WTC11 (cell line): ENCODE data around the gene BLOC1S3. TPM values are rescaled to one million over a fixed set of nuclear protein-coding genes. Genes with fewer than 3 reads are reported as not detected.

Experiments used
- ATAC-seq: fragments of 200-7000 bp; cut with Tn5 transposase; 2 replicates; pipeline ENCODE4 v1.10.0; 2021; ENCODE audit warnings: mild to moderate bottlenecking, moderate library complexity
- CTCF ChIA-PET: fragments of 300-600 bp; sonication (Branson Sonifier 250); formaldehyde crosslinking; loops from one replicate; lab custom pipeline; 2021; ENCODE audit warnings: antibody characterized with exemption; lab: Charles Lee
- POLR2A ChIA-PET: fragments of 350-600 bp; sonication (Branson Sonifier 250); formaldehyde crosslinking; loops from one replicate; lab custom pipeline; 2021; ENCODE audit warnings: antibody characterized with exemption; lab: Charles Lee
- DNase-seq: peaks from one replicate; pipeline ENCODE4 v3.0.0; 2021; ENCODE audit warnings: low spot score
- H3K27ac Mint-ChIP-seq: 2 replicates; pipeline ENCODE4 v1.8.0; 2021; ENCODE audit warnings: mixed read lengths
- H3K27me3 Mint-ChIP-seq: 2 replicates; pipeline ENCODE4 v1.8.0; 2021; ENCODE audit warnings: low read depth, mild to moderate bottlenecking, moderate library complexity, mixed read lengths
- H3K36me3 Mint-ChIP-seq: 2 replicates; pipeline ENCODE4 v1.8.0; 2021; ENCODE audit warnings: mixed read lengths
- H3K4me1 Mint-ChIP-seq: 2 replicates; pipeline ENCODE4 v1.8.0; 2022; ENCODE audit warnings: mixed read lengths
- H3K4me3 Mint-ChIP-seq: 2 replicates; pipeline ENCODE4 v1.8.0; 2021; ENCODE audit warnings: mild to moderate bottlenecking, moderate library complexity, mixed read lengths
- H3K9me3 Mint-ChIP-seq: 2 replicates; pipeline ENCODE4 v1.8.0; 2021; ENCODE audit warnings: mixed read lengths
- ELF4 ChIP-seq: sonication (generic); formaldehyde crosslinking; IDR thresholded peaks from 2 replicates; pipeline ENCODE4 v1.8.1; 2022; ENCODE audit warnings: low read depth, mild to moderate bottlenecking, moderate library complexity, missing genetic modification reagents
- FOXK1 ChIP-seq: sonication (generic); formaldehyde crosslinking; IDR thresholded peaks from 2 replicates; pipeline ENCODE4 v1.8.0; 2022; ENCODE audit warnings: mild to moderate bottlenecking, moderate library complexity, missing genetic modification reagents
- GABPB1 ChIP-seq: sonication (generic); formaldehyde crosslinking; IDR thresholded peaks from 2 replicates; pipeline ENCODE4 v1.8.1; 2023; ENCODE audit warnings: mild to moderate bottlenecking, missing genetic modification reagents
- JAZF1 ChIP-seq: fragments of 250-450 bp; sonication (Bioruptor Pico); IDR thresholded peaks from 2 replicates; pipeline ENCODE4 v1.9.0; 2021; ENCODE audit warnings: moderate library complexity, mild to moderate bottlenecking, inconsistent platforms
- KAT7 ChIP-seq: sonication (generic); formaldehyde crosslinking; IDR thresholded peaks from 2 replicates; pipeline ENCODE4 v1.8.1; 2023; ENCODE audit warnings: missing genetic modification reagents, mild to moderate bottlenecking, borderline replicate concordance
- MXD4 ChIP-seq: fragments of 250-450 bp; sonication (Bioruptor Pico); IDR thresholded peaks from 2 replicates; pipeline ENCODE4 v1.8.0; 2021; ENCODE audit warnings: mild to moderate bottlenecking, moderate library complexity, borderline replicate concordance
- OVOL2 ChIP-seq: fragments of 250-450 bp; sonication (Bioruptor Pico); IDR thresholded peaks from 2 replicates; pipeline ENCODE4 v1.9.0; 2021; ENCODE audit warnings: mild to moderate bottlenecking, borderline replicate concordance
- PRRX2 ChIP-seq: fragments of 250-450 bp; sonication (Bioruptor Pico); IDR thresholded peaks from 2 replicates; pipeline ENCODE4 v1.8.0; 2021; ENCODE audit warnings: mild to moderate bottlenecking
- RELA ChIP-seq: sonication (generic); formaldehyde crosslinking; IDR thresholded peaks from 2 replicates; pipeline ENCODE4 v1.8.1; 2022; ENCODE audit warnings: missing genetic modification reagents, mild to moderate bottlenecking, borderline replicate concordance
- SP1 ChIP-seq: sonication (generic); formaldehyde crosslinking; conservative IDR thresholded peaks from 2 replicates; pipeline ENCODE4 v1.8.1; 2022; ENCODE audit warnings: missing genetic modification reagents
- TCF7 ChIP-seq: sonication (generic); formaldehyde crosslinking; IDR thresholded peaks from 2 replicates; pipeline ENCODE4 v1.8.0; 2022; ENCODE audit warnings: mild to moderate bottlenecking, low read depth, missing genetic modification reagents, moderate library complexity
- ZNF121 ChIP-seq: sonication (generic); formaldehyde crosslinking; IDR thresholded peaks from 2 replicates; pipeline ENCODE4 v1.8.0; 2023; ENCODE audit warnings: missing genetic modification reagents
- total RNA-seq: library from RNA; stranded (reverse); gene quantifications from 3 replicates; pipeline ENCODE4 v1.2.3, GENCODE V29; 2021
- TF ChIP-seq, protein P1 (sequence below): sonication (generic); formaldehyde crosslinking; IDR thresholded peaks from 2 replicates; pipeline ENCODE4 v1.8.0; 2022; ENCODE audit warnings: mild to moderate bottlenecking, missing genetic modification reagents
- TF ChIP-seq, protein P2 (sequence below): sonication (generic); formaldehyde crosslinking; conservative IDR thresholded peaks from 2 replicates; pipeline ENCODE4 v1.8.1; 2023; ENCODE audit warnings: mild to moderate bottlenecking, low read depth, missing genetic modification reagents, moderate library complexity
- TF ChIP-seq, protein P3 (sequence below): fragments of 250-450 bp; sonication (Bioruptor Pico); IDR thresholded peaks from 2 replicates; pipeline ENCODE4 v1.9.0; 2021; ENCODE audit warnings: moderate library complexity, mild to moderate bottlenecking, inconsistent platforms, borderline replicate concordance
- TF ChIP-seq, protein P4 (sequence below): fragments of 200-600 bp; IDR thresholded peaks from 2 replicates; pipeline ENCODE4 v1.8.0; 2022; ENCODE audit warnings: antibody characterized with exemption
- TF ChIP-seq, protein P5 (sequence below): sonication (generic); formaldehyde crosslinking; IDR thresholded peaks from 2 replicates; pipeline ENCODE4 v1.8.0; 2023; ENCODE audit warnings: mild to moderate bottlenecking, missing genetic modification reagents
- TF ChIP-seq, protein P6 (sequence below): sonication (generic); formaldehyde crosslinking; IDR thresholded peaks from 2 replicates; pipeline ENCODE4 v1.8.1; 2022; ENCODE audit warnings: mild to moderate bottlenecking, missing genetic modification reagents, moderate library complexity, borderline replicate concordance

Gene BLOC1S3
- total RNA-seq, 1 experiment from 2014 or later: 10.0 TPM

DNA sequence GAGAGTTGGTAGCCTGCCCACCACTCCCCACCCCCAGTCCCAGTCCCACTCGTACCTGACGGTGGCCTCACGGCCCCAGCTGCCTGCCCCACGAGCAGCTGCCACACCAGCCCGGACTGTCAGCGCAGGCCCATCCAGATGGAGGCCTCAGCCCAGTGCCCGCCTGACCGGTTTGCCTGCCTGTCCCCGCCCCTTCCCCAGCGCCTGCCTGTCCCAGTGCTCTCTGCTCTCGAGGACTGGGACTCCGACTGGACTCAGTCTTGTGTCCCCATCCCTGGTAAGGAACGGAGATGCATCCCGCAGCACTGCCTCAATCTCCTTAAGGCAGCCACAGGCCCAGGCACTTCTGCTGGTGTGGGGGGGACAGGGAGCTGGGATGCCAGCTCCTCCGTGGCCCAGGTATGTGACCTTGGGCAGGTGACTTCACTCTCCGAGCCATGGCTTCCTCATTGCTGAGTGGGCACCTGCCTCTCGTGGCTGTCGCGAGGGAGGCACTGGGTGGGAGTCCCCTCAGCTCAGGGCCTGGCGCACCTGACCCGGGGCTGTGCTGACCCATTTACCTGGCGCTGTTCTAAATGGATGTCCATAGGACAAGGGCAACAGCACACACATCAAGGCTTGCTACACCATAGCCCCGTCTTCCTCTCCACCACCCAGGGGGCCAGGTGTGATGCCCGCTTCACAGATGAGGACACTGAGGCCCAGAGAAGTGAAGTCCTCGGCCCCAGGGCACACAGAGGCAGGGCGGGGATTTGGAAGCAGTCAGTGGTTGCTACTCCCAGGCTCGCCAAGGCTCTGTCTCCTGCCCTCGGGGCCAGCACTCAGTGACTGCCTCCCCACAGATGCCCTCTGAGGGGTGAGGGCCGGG, 17.5 kb upstream of the BLOC1S3 start, which contains the start of gene NKPD1 (continued):
- TF ChIP-seq, protein P1, sequence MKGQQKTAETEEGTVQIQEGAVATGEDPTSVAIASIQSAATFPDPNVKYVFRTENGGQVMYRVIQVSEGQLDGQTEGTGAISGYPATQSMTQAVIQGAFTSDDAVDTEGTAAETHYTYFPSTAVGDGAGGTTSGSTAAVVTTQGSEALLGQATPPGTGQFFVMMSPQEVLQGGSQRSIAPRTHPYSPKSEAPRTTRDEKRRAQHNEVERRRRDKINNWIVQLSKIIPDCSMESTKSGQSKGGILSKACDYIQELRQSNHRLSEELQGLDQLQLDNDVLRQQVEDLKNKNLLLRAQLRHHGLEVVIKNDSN (CRISPR knock-in tag): no peak
- TF ChIP-seq, protein P2, sequence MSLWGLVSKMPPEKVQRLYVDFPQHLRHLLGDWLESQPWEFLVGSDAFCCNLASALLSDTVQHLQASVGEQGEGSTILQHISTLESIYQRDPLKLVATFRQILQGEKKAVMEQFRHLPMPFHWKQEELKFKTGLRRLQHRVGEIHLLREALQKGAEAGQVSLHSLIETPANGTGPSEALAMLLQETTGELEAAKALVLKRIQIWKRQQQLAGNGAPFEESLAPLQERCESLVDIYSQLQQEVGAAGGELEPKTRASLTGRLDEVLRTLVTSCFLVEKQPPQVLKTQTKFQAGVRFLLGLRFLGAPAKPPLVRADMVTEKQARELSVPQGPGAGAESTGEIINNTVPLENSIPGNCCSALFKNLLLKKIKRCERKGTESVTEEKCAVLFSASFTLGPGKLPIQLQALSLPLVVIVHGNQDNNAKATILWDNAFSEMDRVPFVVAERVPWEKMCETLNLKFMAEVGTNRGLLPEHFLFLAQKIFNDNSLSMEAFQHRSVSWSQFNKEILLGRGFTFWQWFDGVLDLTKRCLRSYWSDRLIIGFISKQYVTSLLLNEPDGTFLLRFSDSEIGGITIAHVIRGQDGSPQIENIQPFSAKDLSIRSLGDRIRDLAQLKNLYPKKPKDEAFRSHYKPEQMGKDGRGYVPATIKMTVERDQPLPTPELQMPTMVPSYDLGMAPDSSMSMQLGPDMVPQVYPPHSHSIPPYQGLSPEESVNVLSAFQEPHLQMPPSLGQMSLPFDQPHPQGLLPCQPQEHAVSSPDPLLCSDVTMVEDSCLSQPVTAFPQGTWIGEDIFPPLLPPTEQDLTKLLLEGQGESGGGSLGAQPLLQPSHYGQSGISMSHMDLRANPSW (CRISPR knock-in tag): no peak
- TF ChIP-seq FOXK1 (no peak), TCF7 (CRISPR knock-in tag) (no peak), GABPB1 (CRISPR knock-in tag) (no peak)
- TF ChIP-seq, protein P3, sequence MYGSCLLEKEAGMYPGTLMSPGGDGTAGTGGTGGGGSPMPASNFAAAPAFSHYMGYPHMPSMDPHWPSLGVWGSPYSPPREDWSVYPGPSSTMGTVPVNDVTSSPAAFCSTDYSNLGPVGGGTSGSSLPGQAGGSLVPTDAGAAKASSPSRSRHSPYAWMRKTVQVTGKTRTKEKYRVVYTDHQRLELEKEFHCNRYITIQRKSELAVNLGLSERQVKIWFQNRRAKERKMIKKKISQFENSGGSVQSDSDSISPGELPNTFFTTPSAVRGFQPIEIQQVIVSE (CRISPR knock-in tag): no peak
- TF ChIP-seq, all 79 proteins: peak for 0

DNA sequence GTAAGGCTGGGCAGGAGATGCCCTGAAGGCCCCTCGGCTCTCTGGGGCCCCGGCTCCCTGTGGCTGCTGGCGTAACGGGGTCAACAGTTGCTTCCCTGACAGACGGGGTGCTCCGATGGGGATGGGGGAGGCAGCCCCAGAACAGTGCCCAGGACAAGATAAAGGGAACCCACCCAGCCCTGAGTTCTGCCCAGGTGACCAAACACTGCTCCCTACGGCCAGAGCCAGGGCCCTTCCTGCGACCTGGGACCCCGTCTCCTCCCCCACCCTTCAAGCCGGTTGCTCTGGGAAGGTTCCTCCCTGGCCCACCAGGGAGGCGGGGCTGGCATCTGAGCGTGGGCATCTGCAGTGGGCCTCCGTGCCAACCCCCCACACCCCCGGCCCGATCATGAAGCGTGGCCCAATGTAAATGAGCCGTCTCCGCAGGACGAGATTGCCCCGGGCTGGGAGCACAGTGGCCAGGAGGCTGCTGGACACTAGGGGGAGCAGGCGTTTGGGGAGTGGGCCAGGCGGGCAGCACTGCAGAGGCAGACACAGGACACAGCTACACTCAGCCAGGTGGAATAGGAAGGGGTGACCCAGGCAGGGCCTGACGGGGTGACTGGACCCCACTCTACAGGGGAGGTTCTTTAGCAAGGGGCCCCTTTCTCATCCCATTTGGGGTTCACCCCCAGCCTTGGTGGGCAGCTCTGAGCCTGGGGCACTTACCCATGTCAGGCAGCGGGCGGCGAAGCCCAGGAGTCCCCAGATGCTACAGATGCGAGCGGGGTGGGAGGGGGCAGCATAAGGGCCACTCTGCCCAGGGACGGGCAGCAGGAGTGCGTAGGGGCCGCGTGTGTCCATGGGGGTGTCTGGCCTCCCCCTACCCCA, 16.6 kb upstream of the BLOC1S3 start:
- H3K4me1 Mint-ChIP-seq: peaks cover 13% of the 10 kb centered on the region
- H3K36me3 Mint-ChIP-seq: no peaks in the 10 kb centered on the region
- no peak overlapping the region for H3K27ac Mint-ChIP-seq
- peaks cover 14% of the 10 kb centered on the region for H3K27me3 Mint-ChIP-seq
- no peak overlapping the region for H3K4me3 Mint-ChIP-seq
- CTCF ChIA-PET: interaction anchor here (0.6 to 2.8 kb wide), 26 partner anchors 8 to 177 kb away, joined by 3 to 21 read pairs (median 4); partner anchors contain the start of genes BLOC1S3, MARK4 and TRAPPC6A
- TF ChIP-seq MXD4 (CRISPR knock-in tag) (no peak), GABPB1 (CRISPR knock-in tag) (no peak), KAT7 (CRISPR knock-in tag) (0 out of 2 replicates have a peak, but pooled peaks have one; percentile 18), RELA (CRISPR knock-in tag) (0 out of 2 replicates have a peak, but pooled peaks have one; percentile 52), JAZF1 (CRISPR knock-in tag) (no peak), ZNF121 (CRISPR knock-in tag) (peak; percentile 37; the same call in 1 of the 2 replicates)
- TF ChIP-seq, protein P4, sequence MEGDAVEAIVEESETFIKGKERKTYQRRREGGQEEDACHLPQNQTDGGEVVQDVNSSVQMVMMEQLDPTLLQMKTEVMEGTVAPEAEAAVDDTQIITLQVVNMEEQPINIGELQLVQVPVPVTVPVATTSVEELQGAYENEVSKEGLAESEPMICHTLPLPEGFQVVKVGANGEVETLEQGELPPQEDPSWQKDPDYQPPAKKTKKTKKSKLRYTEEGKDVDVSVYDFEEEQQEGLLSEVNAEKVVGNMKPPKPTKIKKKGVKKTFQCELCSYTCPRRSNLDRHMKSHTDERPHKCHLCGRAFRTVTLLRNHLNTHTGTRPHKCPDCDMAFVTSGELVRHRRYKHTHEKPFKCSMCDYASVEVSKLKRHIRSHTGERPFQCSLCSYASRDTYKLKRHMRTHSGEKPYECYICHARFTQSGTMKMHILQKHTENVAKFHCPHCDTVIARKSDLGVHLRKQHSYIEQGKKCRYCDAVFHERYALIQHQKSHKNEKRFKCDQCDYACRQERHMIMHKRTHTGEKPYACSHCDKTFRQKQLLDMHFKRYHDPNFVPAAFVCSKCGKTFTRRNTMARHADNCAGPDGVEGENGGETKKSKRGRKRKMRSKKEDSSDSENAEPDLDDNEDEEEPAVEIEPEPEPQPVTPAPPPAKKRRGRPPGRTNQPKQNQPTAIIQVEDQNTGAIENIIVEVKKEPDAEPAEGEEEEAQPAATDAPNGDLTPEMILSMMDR: peak; percentile 18; the same call in 1 of the 2 replicates
- DNase-seq (peak; percentile 79), ATAC-seq (peak; percentile 54)
- no peaks in the 10 kb centered on the region for H3K9me3 Mint-ChIP-seq
- POLR2A ChIA-PET: interaction anchor here (0.5 to 1.3 kb wide), 3 partner anchors 17 to 263 kb away, joined by 3 to 5 read pairs (median 3); partner anchors contain the start of gene BLOC1S3

DNA sequence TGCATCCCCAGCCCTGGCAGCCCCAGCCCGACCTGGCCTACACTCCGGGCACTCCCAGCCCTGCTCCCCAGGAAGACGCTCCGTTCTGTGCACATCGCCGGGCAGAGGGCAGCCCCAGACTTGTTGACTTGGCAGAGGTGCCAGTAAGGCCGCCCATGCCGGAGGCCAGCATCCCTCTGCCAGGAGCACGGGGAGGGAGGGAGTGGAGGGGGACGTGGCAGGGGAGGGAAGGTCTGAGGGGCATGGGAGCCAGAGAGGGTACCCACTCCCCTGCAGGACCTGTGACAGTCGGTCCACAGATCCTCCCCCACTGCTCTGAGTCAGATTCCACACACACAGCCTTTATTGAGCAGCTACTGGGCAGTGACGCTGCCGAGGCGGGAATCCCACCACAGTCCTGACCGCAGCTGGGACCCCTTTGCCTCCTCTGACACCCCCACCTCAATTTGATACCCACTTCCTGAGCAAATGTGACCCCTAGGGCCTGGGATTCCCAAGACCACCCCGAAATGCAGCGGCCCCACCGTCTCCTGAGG, 15.9 kb upstream of the BLOC1S3 start:
- DNase-seq (no peak), ATAC-seq (no peak)
- Mint-ChIP-seq H3K36me3 (no peaks in the 10 kb centered on the region), H3K4me1 (peaks cover 12% of the 10 kb centered on the region), H3K27me3 (peaks cover 10% of the 10 kb centered on the region), H3K4me3 (no peak overlapping the region), H3K27ac (no peak overlapping the region), H3K9me3 (no peaks in the 10 kb centered on the region)
- POLR2A ChIA-PET: interaction anchor here (0.5 to 1.3 kb wide), 3 partner anchors 16 to 264 kb away, joined by 3 to 5 read pairs (median 3); partner anchors contain the start of gene BLOC1S3
- CTCF ChIA-PET: interaction anchor here (0.6 to 5.9 kb wide), 27 partner anchors 8 to 176 kb away, joined by 3 to 73 read pairs (median 4); partner anchors contain the start of genes BLOC1S3, MARK4 and TRAPPC6A
- TF ChIP-seq ELF4 (CRISPR knock-in tag) (no peak), OVOL2 (no peak), SP1 (no peak), PRRX2 (CRISPR knock-in tag) (no peak)
- TF ChIP-seq, protein P5, sequence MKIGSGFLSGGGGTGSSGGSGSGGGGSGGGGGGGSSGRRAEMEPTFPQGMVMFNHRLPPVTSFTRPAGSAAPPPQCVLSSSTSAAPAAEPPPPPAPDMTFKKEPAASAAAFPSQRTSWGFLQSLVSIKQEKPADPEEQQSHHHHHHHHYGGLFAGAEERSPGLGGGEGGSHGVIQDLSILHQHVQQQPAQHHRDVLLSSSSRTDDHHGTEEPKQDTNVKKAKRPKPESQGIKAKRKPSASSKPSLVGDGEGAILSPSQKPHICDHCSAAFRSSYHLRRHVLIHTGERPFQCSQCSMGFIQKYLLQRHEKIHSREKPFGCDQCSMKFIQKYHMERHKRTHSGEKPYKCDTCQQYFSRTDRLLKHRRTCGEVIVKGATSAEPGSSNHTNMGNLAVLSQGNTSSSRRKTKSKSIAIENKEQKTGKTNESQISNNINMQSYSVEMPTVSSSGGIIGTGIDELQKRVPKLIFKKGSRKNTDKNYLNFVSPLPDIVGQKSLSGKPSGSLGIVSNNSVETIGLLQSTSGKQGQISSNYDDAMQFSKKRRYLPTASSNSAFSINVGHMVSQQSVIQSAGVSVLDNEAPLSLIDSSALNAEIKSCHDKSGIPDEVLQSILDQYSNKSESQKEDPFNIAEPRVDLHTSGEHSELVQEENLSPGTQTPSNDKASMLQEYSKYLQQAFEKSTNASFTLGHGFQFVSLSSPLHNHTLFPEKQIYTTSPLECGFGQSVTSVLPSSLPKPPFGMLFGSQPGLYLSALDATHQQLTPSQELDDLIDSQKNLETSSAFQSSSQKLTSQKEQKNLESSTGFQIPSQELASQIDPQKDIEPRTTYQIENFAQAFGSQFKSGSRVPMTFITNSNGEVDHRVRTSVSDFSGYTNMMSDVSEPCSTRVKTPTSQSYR (CRISPR knock-in tag): no peak
- TF ChIP-seq, protein P6, sequence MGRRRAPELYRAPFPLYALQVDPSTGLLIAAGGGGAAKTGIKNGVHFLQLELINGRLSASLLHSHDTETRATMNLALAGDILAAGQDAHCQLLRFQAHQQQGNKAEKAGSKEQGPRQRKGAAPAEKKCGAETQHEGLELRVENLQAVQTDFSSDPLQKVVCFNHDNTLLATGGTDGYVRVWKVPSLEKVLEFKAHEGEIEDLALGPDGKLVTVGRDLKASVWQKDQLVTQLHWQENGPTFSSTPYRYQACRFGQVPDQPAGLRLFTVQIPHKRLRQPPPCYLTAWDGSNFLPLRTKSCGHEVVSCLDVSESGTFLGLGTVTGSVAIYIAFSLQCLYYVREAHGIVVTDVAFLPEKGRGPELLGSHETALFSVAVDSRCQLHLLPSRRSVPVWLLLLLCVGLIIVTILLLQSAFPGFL (CRISPR knock-in tag): no peak
